ENCODE measurements around the gene NUPR1. TPM values are rescaled to one million over a fixed set of nuclear protein-coding genes. Genes with fewer than 3 reads are reported as not detected.
A peak's percentile ranks its signal among the peaks of the same experiment; 100 is the strongest.

The NUPR1 gene
- total RNA-seq, 3 donors from 2014 or later (not counting 1 experiment from before 2014, with no cell fraction given) = not detected

- DNase-seq (no peak), ATAC-seq (no peak)
- WGBS (ENCODE audit: insufficient coverage) = 100% methylated on average over 2 of the region's 2 CpGs
- TF ChIP-seq, protein P1, sequence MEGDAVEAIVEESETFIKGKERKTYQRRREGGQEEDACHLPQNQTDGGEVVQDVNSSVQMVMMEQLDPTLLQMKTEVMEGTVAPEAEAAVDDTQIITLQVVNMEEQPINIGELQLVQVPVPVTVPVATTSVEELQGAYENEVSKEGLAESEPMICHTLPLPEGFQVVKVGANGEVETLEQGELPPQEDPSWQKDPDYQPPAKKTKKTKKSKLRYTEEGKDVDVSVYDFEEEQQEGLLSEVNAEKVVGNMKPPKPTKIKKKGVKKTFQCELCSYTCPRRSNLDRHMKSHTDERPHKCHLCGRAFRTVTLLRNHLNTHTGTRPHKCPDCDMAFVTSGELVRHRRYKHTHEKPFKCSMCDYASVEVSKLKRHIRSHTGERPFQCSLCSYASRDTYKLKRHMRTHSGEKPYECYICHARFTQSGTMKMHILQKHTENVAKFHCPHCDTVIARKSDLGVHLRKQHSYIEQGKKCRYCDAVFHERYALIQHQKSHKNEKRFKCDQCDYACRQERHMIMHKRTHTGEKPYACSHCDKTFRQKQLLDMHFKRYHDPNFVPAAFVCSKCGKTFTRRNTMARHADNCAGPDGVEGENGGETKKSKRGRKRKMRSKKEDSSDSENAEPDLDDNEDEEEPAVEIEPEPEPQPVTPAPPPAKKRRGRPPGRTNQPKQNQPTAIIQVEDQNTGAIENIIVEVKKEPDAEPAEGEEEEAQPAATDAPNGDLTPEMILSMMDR (IDR thresholded peaks at IDR 0.05) = no peak
- intact Hi-C loops (cut with micrococcal nuclease) = no loop called here
- no peaks in the 10 kb centered on the region for H3K27me3 Mint-ChIP-seq (ENCODE audit: low read depth in 2 of 2)
- no peak overlapping the region for H3K4me3 Mint-ChIP-seq
- Histone ChIP-seq H3K4me3 (ENCODE audit: low read length) (no peak overlapping the region), H3K9me3 (ENCODE audit: control insufficient read depth, insufficient read depth, low read length) (no peaks in the 10 kb centered on the region), H3K36me3 (ENCODE audit: control insufficient read depth, insufficient read depth, low read length) (no peaks in the 10 kb centered on the region), H3K27me3 (ENCODE audit: control insufficient read depth, insufficient read depth, low read length) (no peaks in the 10 kb centered on the region), H3K27ac (ENCODE audit: low read length) (no peak overlapping the region), H3K4me1 (ENCODE audit: control insufficient read depth, insufficient read depth, low read length) (peaks cover 15% of the 10 kb centered on the region)
- H3K36me3 Mint-ChIP-seq = no peaks in the 10 kb centered on the region
- H3K4me1 Mint-ChIP-seq = peaks cover 33 to 34% of the 10 kb centered on the region in 2 donors
- no peaks in the 10 kb centered on the region for H3K9me3 Mint-ChIP-seq
- H3K27ac Mint-ChIP-seq = peak overlapping the region in 1 of 2 donors; percentile 44
These were observed 36.2 kb upstream of the NUPR1 start for GRCh38 chr16:28574925-28575324.

DNA sequence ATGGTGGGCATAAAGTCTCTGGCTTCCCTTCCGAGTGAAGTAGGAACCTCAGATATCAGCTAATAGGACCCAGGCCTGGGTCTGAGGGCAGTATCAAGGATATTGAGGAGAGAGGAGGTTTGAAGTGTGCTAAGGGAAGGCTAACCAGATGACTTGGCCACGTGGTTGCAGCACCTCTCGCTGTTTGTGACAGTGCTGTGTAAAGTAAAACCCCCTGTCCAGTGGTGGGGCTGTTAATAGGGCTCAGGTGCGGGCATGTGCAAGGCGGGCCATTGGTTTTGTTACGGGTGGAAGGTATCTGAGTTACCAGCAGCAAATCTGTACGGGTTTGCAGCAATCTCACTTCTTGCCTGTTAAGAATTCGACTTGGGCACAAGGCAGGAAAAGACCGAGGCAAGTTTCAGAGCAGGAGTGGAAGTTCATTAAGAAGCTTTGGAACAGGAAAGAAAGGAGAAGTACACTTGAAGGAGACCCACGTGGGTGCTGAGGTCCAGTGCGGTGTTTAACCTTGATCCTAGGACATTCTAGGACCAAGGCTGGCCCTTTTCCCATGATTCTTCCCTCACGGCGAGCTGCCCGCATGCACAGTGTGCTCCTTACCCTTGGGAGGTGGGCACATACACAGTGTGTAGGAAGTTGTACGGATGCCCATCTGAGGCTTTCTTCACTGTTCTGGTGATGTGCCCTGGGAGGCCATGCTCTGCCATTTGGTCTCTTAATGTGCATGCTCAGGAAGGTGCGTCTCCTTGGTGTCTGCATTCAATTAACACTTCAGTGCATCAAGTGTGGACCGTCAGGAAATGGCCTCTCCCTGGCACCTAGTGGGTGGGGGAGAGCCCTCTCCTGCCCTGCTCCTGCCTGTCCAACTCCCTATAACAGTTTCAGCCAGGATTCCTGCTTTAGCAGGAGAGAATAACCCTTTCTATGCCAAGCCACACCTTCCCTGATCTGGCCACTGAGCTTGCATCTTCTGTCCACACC lies 35.3 kb upstream of the NUPR1 start:
- H3K4me3 Mint-ChIP-seq = no peak overlapping the region
- no peak overlapping the region for H3K4me3 ChIP-seq (ENCODE audit: low read length)
- intact Hi-C loops (cut with micrococcal nuclease) = no loop called here

DNA sequence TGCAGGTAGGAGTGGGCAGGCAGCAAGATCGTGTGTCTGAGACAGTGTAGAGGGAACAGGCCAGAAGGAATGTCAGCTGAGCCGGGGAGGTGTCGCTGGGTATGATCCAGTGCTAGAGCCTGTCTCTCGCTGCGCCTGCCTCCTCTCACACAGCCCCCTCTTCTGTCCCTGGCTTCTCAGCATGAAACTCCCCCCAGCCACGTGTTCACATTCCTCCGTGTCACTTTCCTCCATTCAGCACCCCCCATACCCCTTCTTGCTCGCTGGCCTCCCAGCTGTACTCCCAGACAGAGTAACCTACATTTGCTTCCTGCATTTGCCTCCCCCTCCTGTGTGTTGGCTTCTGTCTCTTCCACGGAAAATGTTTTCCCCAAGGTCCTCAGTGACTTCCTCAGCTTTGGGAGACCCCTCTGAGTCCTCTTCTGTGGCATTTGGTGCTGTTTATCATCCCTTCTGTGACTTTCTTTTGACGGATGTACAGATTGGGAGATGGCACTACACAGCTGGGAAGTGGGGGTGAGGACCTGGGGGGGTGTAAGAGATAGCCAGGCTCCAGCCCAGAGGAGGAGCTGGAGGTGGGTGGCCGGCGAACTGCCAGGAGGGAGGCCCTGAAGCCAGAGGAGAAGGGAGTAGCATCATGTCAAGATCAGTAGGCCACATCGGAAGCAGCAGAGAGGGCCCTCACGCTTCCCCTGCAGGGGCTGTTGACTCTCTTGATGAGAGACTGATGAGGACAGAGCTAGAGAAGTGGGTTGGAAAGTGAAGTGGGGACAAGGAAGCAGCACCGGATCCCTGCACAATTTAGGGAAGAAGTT lies 34.1 kb upstream of the NUPR1 start:
- Histone ChIP-seq H3K36me3 (ENCODE audit: control insufficient read depth, insufficient read depth, low read length) (no peaks in the 10 kb centered on the region), H3K27ac (ENCODE audit: low read length) (no peak overlapping the region), H3K9me3 (ENCODE audit: control insufficient read depth, insufficient read depth, low read length) (no peaks in the 10 kb centered on the region), H3K4me1 (ENCODE audit: control insufficient read depth, insufficient read depth, low read length) (peaks cover 15% of the 10 kb centered on the region), H3K4me3 (ENCODE audit: low read length) (no peak overlapping the region), H3K27me3 (ENCODE audit: control insufficient read depth, insufficient read depth, low read length) (no peaks in the 10 kb centered on the region)
- 79% methylated on average over 15 of the region's 15 CpGs for WGBS (ENCODE audit: insufficient coverage)
- intact Hi-C loops (cut with micrococcal nuclease) = no loop called here
- H3K4me1 Mint-ChIP-seq = peaks cover 41 to 42% of the 10 kb centered on the region in 2 donors
- no peaks in the 10 kb centered on the region for H3K36me3 Mint-ChIP-seq
- no peaks in the 10 kb centered on the region for H3K27me3 Mint-ChIP-seq (ENCODE audit: low read depth in 2 of 2)
- no peaks in the 10 kb centered on the region for H3K9me3 Mint-ChIP-seq
- no peak overlapping the region for H3K4me3 Mint-ChIP-seq
- TF ChIP-seq, protein P1 (IDR thresholded peaks at IDR 0.05) = no peak
- ATAC-seq = no peak
- peak overlapping the region; percentile 14 to 44 for H3K27ac Mint-ChIP-seq
- no peak for DNase-seq

More for the DNA sequence above, 35.3 kb upstream of the NUPR1 start:
- ATAC-seq (peak in 1 of 3 donors; percentile 52), DNase-seq (no peak)
- Histone ChIP-seq H3K27ac (ENCODE audit: low read length) (no peak overlapping the region), H3K4me1 (ENCODE audit: control insufficient read depth, insufficient read depth, low read length) (peaks cover 15% of the 10 kb centered on the region), H3K36me3 (ENCODE audit: control insufficient read depth, insufficient read depth, low read length) (no peaks in the 10 kb centered on the region), H3K9me3 (ENCODE audit: control insufficient read depth, insufficient read depth, low read length) (no peaks in the 10 kb centered on the region), H3K27me3 (ENCODE audit: control insufficient read depth, insufficient read depth, low read length) (no peaks in the 10 kb centered on the region)
- 67% methylated on average over 17 of the region's 17 CpGs for WGBS (ENCODE audit: insufficient coverage)
- TF ChIP-seq, protein P1 (IDR thresholded peaks at IDR 0.05) = no peak
- H3K36me3 Mint-ChIP-seq = no peaks in the 10 kb centered on the region
- H3K4me1 Mint-ChIP-seq = peaks cover 41 to 42% of the 10 kb centered on the region in 2 donors
- H3K9me3 Mint-ChIP-seq = no peaks in the 10 kb centered on the region
- no peaks in the 10 kb centered on the region for H3K27me3 Mint-ChIP-seq (ENCODE audit: low read depth in 2 of 2)
- H3K27ac Mint-ChIP-seq = peak overlapping the region; percentile 14 to 44
